DND-41 (cell line): ENCODE results near the gene ITIH3.

ENCODE experiments used
- CTCF ChIP-seq: IDR thresholded peaks from 2 replicates; pipeline ENCODE4 v1.5.1; 2012; ENCODE audit warnings: borderline replicate concordance, low read length, moderate library complexity, mild to moderate bottlenecking; ENCODE audit not compliant: poor library complexity, severe bottlenecking; ENCODE audit errors: extremely low read depth
- EZH2 ChIP-seq: IDR thresholded peaks from 3 replicates; pipeline ENCODE4 v1.6.1; 2012; ENCODE audit warnings: borderline replicate concordance, low read depth, mild to moderate bottlenecking, moderate library complexity, low read length, inconsistent platforms; ENCODE audit not compliant: severe bottlenecking

GRCh38 chr3:52846432-52846965 is 51.9 kb downstream of the ITIH3 start:
- no peak for TF ChIP-seq EZH2
- TF ChIP-seq CTCF = no peak
